C4-2B (cell line): ENCODE measurements around the gene RASL11B.

Experiments used
- ZFX ChIP-seq: fragments of 450-650 bp; IDR thresholded peaks from 2 replicates; pipeline ENCODE4 v1.6.1; 2017
- TF ChIP-seq, protein P1 (sequence below): fragments of 450-650 bp; conservative IDR thresholded peaks from 2 replicates; pipeline ENCODE4 v1.5.1; 2017; ENCODE audit warnings: mild to moderate bottlenecking

DNA sequence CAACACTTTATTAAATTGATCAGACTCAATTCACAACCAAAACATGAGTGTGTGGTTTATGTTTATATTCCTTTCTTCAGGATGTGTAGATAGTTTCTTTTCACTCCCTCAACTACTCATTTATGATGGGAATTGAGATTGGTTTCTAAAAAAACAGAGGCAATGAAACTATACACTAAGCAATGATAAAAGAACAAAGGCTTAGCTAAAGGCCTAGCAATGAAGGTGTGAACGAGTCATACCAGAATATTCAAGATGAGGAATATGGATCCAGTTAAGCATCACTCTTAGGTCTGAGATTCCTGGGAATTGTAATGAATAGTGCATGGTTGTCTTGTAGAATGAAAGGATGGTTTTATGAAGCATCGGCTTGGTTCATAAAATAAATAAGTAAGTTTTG lies 17.5 kb upstream of the RASL11B start:
- TF ChIP-seq, protein P1, sequence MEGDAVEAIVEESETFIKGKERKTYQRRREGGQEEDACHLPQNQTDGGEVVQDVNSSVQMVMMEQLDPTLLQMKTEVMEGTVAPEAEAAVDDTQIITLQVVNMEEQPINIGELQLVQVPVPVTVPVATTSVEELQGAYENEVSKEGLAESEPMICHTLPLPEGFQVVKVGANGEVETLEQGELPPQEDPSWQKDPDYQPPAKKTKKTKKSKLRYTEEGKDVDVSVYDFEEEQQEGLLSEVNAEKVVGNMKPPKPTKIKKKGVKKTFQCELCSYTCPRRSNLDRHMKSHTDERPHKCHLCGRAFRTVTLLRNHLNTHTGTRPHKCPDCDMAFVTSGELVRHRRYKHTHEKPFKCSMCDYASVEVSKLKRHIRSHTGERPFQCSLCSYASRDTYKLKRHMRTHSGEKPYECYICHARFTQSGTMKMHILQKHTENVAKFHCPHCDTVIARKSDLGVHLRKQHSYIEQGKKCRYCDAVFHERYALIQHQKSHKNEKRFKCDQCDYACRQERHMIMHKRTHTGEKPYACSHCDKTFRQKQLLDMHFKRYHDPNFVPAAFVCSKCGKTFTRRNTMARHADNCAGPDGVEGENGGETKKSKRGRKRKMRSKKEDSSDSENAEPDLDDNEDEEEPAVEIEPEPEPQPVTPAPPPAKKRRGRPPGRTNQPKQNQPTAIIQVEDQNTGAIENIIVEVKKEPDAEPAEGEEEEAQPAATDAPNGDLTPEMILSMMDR = no peak
- no peak for TF ChIP-seq ZFX
